Measurements from ENCODE around the gene PPM1D.

The PPM1D gene

GRCh38 chr17:60600490-60601446 is 775 bp downstream of the PPM1D start:
- peak overlapping the region; percentile 59 for H3K27ac ChIP-seq (ENCODE audit: low read length)

GRCh38 chr17:60601447-60602384 is 1.7 kb downstream of the PPM1D start:
- Histone ChIP-seq H3K9me3 (ENCODE audit: insufficient read depth, low read length) (no peaks in the 10 kb centered on the region), H3K4me1 (ENCODE audit: low read length) (peaks cover 25% of the 10 kb centered on the region), H3K9ac (ENCODE audit: low read length) (peak overlapping the region; percentile 85), H3K4me3 (ENCODE audit: low read length) (peak overlapping the region; percentile 83), H3K27ac (ENCODE audit: low read length) (no peak overlapping the region), H2AFZ (ENCODE audit: low read depth, low read length) (no peak overlapping the region), H3K79me2 (ENCODE audit: low read length) (peaks cover 66% of the 10 kb centered on the region), H3K4me2 (ENCODE audit: low read length) (peak overlapping the region; percentile 84), H3K27me3 (ENCODE audit: low read depth, low read length) (peaks cover 9% of the 10 kb centered on the region; the same call in 1 of the 2 replicates), H4K20me1 (ENCODE audit: insufficient read depth, low read length) (peaks cover 37% of the 10 kb centered on the region), H3K36me3 (replicated peaks; ENCODE audit: low read depth, low read length) (peaks cover 3% of the 10 kb centered on the region)
- TF ChIP-seq EZH2phosphoT487 (IDR thresholded peaks at IDR 0.05; ENCODE audit: low read depth) = no peak
- TF ChIP-seq CTCF (IDR thresholded peaks at IDR 0.05; ENCODE audit: low read depth, low read length) = no peak; the same call in 1 of the 2 replicates

More at GRCh38 chr17:60600490-60601446, 775 bp downstream of the PPM1D start:
- peaks cover 57% of the 10 kb centered on the region for H3K79me2 ChIP-seq (ENCODE audit: low read length)
- no peaks in the 10 kb centered on the region for H3K9me3 ChIP-seq (ENCODE audit: insufficient read depth, low read length)
- peak overlapping the region; percentile 85 for H3K9ac ChIP-seq (ENCODE audit: low read length)
- peaks cover 33% of the 10 kb centered on the region for H4K20me1 ChIP-seq (ENCODE audit: insufficient read depth, low read length)
- peaks cover 25% of the 10 kb centered on the region for H3K4me1 ChIP-seq (ENCODE audit: low read length)
- peak overlapping the region; percentile 83 for H3K4me3 ChIP-seq (ENCODE audit: low read length)
- peaks cover 9% of the 10 kb centered on the region; the same call in 1 of the 2 replicates for H3K27me3 ChIP-seq (ENCODE audit: low read depth, low read length)
- H2AFZ ChIP-seq (ENCODE audit: low read depth, low read length) = peak overlapping the region; percentile 30; the same call in 1 of the 2 replicates
- H3K36me3 ChIP-seq (replicated peaks; ENCODE audit: low read depth, low read length) = peaks cover 3% of the 10 kb centered on the region
- no peak for TF ChIP-seq EZH2phosphoT487 (IDR thresholded peaks at IDR 0.05; ENCODE audit: low read depth)
- peak; percentile 65 for TF ChIP-seq CTCF (IDR thresholded peaks at IDR 0.05; ENCODE audit: low read depth, low read length)
- H3K4me2 ChIP-seq (ENCODE audit: low read length) = peak overlapping the region; percentile 84

- Histone ChIP-seq H3K36me3 (replicated peaks; ENCODE audit: low read depth, low read length) (peaks cover 3% of the 10 kb centered on the region), H2AFZ (ENCODE audit: low read depth, low read length) (no peak overlapping the region), H3K27me3 (ENCODE audit: low read depth, low read length) (peaks cover 9% of the 10 kb centered on the region; the same call in 1 of the 2 replicates), H4K20me1 (ENCODE audit: insufficient read depth, low read length) (peaks cover 39% of the 10 kb centered on the region), H3K4me3 (ENCODE audit: low read length) (peak overlapping the region; percentile 83), H3K4me1 (ENCODE audit: low read length) (peaks cover 25% of the 10 kb centered on the region), H3K27ac (ENCODE audit: low read length) (no peak overlapping the region), H3K9ac (ENCODE audit: low read length) (no peak overlapping the region), H3K9me3 (ENCODE audit: insufficient read depth, low read length) (no peaks in the 10 kb centered on the region), H3K79me2 (ENCODE audit: low read length) (peaks cover 73% of the 10 kb centered on the region), H3K4me2 (ENCODE audit: low read length) (peak overlapping the region; percentile 84)
- no peak for TF ChIP-seq EZH2phosphoT487 (IDR thresholded peaks at IDR 0.05; ENCODE audit: low read depth)
- no peak for TF ChIP-seq CTCF (IDR thresholded peaks at IDR 0.05; ENCODE audit: low read depth, low read length)
Measured at GRCh38 chr17:60602385-60602742, 2.4 kb downstream of the PPM1D start.

All from OCI-LY3 (cell line).